ENCODE measurements around the gene MBP. TPM values are rescaled to one million over a fixed set of nuclear protein-coding genes. Genes with fewer than 3 reads are reported as not detected.
"Not testable (repeated sequence)": the region's sequence is repeated elsewhere in the genome, so short reads cannot be mapped to it uniquely, and the experiment has no call there.

The MBP gene
- total RNA-seq, 1 donor from 2014 or later = 7.7 TPM

- DNase-seq (ENCODE audit: low spot score in 2 of 2) = no peak
- no peak for FAIRE-seq
Measured at GRCh38 chr18:76997951-76998808, 134.4 kb downstream of the MBP start.

- no peak for DNase-seq (ENCODE audit: low spot score in 2 of 2)
- no peak for FAIRE-seq
Measured at GRCh38 chr18:76996429-76996828, 136.2 kb downstream of the MBP start.

GRCh38 chr18:76995896-76996295 lies 136.7 kb downstream of the MBP start:
- DNase-seq (ENCODE audit: low spot score in 2 of 2) (no peak), FAIRE-seq (no peak)

- DNase-seq (ENCODE audit: low spot score in 2 of 2) (no peak), FAIRE-seq (no peak)
Measured at GRCh38 chr18:76994086-76994654, 138.4 kb downstream of the MBP start.

GRCh38 chr18:76993573-76993972 lies 139.0 kb downstream of the MBP start:
- no peak for FAIRE-seq

GRCh38 chr18:76993085-76993382 lies 139.5 kb downstream of the MBP start:
- FAIRE-seq = no peak
- no peak for DNase-seq (ENCODE audit: low spot score in 2 of 2)

More at GRCh38 chr18:76993573-76993972, 139.0 kb downstream of the MBP start:
- DNase-seq (ENCODE audit: low spot score in 2 of 2) = no peak

- DNase-seq (ENCODE audit: low spot score in 2 of 2) = no peak
- no peak for FAIRE-seq
Measured at GRCh38 chr18:76992226-76993084, 140.1 kb downstream of the MBP start.

- FAIRE-seq (no peak), DNase-seq (ENCODE audit: low spot score in 2 of 2) (no peak)
Measured at GRCh38 chr18:76991021-76991688, 141.4 kb downstream of the MBP start.

- not testable (repeated sequence) for DNase-seq (ENCODE audit: low spot score in 2 of 2); FAIRE-seq
Measured at GRCh38 chr18:76990343-76991020, 142.1 kb downstream of the MBP start.

GRCh38 chr18:76989647-76990190 lies 142.9 kb downstream of the MBP start:
- FAIRE-seq (no peak), DNase-seq (ENCODE audit: low spot score in 2 of 2) (no peak)

GRCh38 chr18:76988827-76989646 lies 143.5 kb downstream of the MBP start:
- no peak for FAIRE-seq

GRCh38 chr18:76988031-76988826 lies 144.4 kb downstream of the MBP start:
- FAIRE-seq = no peak

More at GRCh38 chr18:76988827-76989646, 143.5 kb downstream of the MBP start:
- DNase-seq (ENCODE audit: low spot score in 2 of 2) = no peak

GRCh38 chr18:76986406-76986805 lies 146.2 kb downstream of the MBP start:
- no peak for FAIRE-seq

More at GRCh38 chr18:76988031-76988826, 144.4 kb downstream of the MBP start:
- no peak for DNase-seq (ENCODE audit: low spot score in 2 of 2)

GRCh38 chr18:76985951-76986236 lies 146.7 kb downstream of the MBP start:
- DNase-seq (ENCODE audit: low spot score in 2 of 2) (no peak), FAIRE-seq (no peak)

More at GRCh38 chr18:76986406-76986805, 146.2 kb downstream of the MBP start:
- no peak for DNase-seq (ENCODE audit: low spot score in 2 of 2)

GRCh38 chr18:76985156-76985950 lies 147.2 kb downstream of the MBP start:
- DNase-seq (ENCODE audit: low spot score in 2 of 2) = no peak
- no peak for FAIRE-seq

- FAIRE-seq = no peak
Measured at GRCh38 chr18:76984193-76985155, 148.1 kb downstream of the MBP start.

More at GRCh38 chr18:76984193-76985155, 148.1 kb downstream of the MBP start:
- DNase-seq (ENCODE audit: low spot score in 2 of 2) = no peak
